ENCODE data around the gene RRP15.

RRP15 gene

GRCh38 chr1:218284917-218285635 lies at the start of gene RRP15:
RRP15 (plus strand) TSS chr1:218285293; CDS start chr1:218285317, 24 bp downstream.
- DNase-seq = peak; percentile 92

- DNase-seq = no peak
Measured at GRCh38 chr1:218242171-218242570, 42.9 kb upstream of the RRP15 start.

DNA sequence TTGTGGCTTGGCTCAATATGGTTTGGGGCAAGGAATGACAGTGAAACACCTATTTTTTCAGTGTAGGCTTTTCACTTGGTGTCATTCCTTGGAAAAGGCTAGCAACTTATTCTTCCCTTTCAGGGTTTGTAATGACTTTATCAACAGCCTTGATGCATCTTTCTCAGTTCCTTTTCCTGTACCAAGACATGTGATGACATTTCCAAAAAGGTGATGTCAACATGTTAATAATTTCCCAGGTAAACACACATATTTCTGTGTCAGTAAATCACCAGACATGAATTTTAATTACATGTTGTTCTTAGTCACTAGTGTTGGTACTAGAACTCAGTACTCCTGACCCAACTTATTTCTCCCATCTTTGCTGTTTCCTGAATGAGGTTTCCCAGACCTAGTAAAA lies 37.8 kb upstream of the RRP15 start:
- no peak for DNase-seq

DNA sequence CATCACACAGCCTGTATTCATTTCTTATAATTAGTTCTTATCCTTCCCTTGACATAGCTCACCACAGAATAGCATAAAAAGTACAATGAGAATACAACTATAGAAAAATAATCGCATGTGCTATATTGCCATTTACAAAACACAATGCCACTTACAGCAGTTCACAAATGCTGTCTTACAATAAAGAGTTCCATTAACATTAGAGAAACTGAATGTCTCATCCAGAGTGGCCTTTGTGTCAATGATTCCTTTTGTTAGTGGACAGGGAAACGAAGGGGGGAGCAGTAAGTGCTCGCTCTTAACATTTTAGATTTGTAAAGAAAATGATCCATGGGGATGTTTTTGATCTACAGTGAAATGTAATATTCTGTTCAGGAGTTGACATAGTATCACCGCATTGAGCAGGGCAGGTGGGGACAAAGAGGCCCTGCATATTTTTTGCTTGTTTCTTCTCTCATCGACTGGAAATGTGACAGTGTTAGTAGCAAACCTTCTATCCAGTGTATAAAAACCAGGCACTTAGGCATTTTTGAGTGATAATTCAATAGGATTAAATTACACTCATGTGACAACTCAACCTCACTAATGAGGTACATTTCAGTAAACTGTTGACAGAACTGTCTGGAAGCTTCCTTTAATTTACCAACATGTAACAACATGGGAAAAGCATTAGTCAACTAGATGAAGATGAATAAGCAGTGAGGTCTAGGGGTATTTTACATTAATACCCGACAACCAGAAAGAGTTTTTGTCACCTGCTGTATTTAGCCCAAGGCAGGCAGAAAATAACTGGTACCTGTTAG lies 35.6 kb upstream of the RRP15 start:
- no peak for DNase-seq

GRCh38 chr1:218250492-218250891 lies 34.6 kb upstream of the RRP15 start:
- no peak for DNase-seq

DNA sequence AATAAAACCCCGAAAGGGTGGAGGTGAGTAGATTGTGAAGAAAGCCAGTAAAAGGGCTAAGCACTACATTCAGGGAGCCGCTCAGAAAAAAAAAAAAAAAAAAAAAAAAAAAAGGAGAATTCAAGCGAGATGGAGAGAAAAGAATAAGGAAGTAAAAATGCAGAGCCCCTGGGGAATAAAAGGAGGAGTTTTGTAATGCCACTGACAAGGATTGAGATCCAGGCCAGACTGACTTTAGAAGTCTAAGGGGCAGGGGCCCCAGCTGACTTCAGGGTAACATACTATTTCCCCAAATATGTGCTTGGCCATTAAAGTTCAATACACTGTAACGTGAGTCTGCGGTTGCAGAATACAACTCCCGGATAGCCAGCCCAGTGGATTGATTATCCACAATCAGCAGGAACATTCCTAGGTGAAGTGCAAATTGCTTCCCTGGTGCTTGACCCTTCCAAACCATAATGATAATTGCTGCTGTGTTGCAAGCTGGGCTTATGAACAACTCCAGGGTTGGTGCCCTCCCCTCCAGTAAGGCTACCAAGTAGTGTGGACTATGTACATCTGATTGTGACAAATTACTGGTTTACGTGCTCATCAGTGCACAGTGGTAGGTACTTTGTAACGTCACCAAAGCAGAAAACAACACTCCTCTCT lies 30.7 kb upstream of the RRP15 start:
- no peak for DNase-seq

- no peak for DNase-seq
Measured at GRCh38 chr1:218255090-218255489, 30.0 kb upstream of the RRP15 start.

- DNase-seq = no peak
Measured at GRCh38 chr1:218257371-218257770, 27.7 kb upstream of the RRP15 start.

GRCh38 chr1:218257971-218258370 lies 27.1 kb upstream of the RRP15 start:
- no peak for DNase-seq

GRCh38 chr1:218259339-218259738 lies 25.8 kb upstream of the RRP15 start:
- DNase-seq = no peak

GRCh38 chr1:218259800-218260199 lies 25.3 kb upstream of the RRP15 start:
- no peak for DNase-seq

DNA sequence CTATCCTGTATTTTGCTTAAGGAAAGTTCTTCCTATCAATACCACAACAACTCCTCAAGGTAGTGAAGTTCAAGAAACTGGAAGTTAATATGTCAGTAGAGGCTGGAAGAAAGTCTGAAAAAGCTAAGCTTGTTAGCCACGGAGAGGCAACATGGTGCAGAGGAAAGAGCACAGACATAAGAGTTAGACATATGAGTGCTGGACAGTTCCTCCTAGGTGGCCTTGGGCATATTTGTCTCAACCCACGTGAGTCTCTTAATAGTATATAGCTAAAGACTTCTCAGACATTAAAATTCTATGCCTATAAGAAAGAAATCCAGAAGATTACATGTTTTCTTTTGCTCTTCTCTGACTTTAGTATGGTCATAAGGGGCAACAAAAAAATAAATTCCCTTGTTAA lies 22.8 kb upstream of the RRP15 start:
- no peak for DNase-seq

GRCh38 chr1:218266356-218266755 lies 18.7 kb upstream of the RRP15 start:
- no peak for DNase-seq

- no peak for DNase-seq
Measured at GRCh38 chr1:218272366-218272765, 12.7 kb upstream of the RRP15 start.

GRCh38 chr1:218273762-218274479 lies 11.2 kb upstream of the RRP15 start:
- no peak for DNase-seq

GRCh38 chr1:218274511-218274910 lies 10.6 kb upstream of the RRP15 start:
- no peak for DNase-seq

DNA sequence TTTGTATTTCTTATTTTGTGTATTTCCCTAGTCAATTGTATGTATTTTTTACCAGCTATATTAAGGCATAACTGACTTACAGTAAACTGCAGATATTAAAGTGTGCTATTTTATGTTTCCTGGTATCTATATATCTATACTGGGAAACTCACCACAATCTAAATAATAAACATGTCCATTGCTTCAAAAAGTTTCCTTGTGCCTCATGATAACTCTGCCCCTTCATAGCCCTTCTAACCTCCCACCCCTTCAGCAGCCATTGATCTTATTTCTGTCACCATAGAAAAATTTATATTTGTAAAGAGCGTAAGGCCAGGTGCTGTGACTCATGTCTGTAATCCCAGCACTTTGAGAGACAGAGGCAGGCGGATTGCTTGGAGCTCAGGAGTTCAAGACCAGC lies 9.3 kb upstream of the RRP15 start:
- DNase-seq = no peak

GRCh38 chr1:218281285-218281684 lies 3.8 kb upstream of the RRP15 start:
- no peak for DNase-seq

GRCh38 chr1:218284377-218284916 lies 646 bp upstream of the RRP15 start:
- DNase-seq = no peak

DNA sequence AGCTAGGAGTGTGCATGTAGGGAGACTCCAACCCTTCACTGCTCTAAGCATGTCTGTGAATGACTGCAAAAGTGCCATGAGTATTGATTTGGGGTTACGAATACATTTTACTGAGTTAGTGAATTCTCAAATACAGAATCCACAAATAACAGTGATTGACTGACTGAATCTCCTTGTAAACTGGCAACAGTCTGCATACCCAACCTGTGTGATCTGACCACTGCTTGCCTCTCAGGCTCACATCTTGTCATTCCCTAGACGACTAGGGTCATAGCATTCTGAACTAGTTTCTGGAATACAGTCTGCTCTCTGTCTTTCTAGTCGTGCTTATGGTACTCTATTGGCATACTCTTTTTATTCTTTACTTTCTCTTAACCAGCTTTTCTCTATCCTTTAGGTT lies 7.4 kb downstream of the RRP15 start:
- DNase-seq = no peak

- DNase-seq = no peak
Measured at GRCh38 chr1:218294546-218294945, 9.5 kb downstream of the RRP15 start.

DNA sequence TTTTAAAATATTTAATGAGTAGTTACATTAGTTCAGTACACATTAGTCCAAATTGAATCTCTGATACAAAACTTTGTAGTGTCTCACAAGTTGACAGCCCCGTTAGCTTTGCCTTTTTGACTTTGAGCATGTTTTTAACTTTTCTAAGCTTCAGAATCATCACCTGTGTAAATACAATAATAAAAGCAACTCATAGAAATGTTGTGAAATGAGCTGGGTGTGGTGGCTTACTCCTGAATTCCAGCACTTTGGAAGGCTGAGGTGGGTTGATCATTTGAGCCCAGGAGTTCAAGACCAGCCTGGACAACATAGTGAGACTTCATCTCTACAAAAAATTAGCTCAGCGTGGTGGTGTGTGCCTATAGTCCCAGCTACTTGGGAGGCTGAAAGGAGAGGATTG lies 11.1 kb downstream of the RRP15 start:
- no peak for DNase-seq

DNA sequence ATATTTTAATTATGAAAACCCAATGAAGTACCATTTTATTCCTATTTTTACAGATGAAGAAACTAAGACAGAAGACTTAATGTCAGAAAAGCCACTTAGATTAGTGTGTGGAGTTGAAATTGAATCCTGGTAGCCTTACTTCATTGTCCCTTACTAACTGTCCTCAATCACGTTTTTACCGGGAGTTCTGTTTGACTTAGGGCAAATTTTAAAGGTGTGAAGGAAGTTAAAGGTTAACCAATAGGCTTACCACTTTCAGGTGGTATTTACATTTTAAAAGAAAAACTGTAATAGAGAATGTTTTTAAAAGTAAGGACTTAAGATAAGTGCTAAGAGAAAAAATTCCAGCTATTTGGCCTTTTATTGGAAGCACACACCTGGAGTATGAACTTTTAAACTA lies 12.4 kb downstream of the RRP15 start:
- DNase-seq = no peak

Measured in stimulated activated CD4-positive, alpha-beta T cell treated with anti-CD3 and anti-CD28 coated beads, Interleukin-15, amount 100 ng/mL, for 24 hours (primary cell).